IMR-90 (cell line): ENCODE results near the gene HDAC7. TPM values are rescaled to one million over a fixed set of nuclear protein-coding genes. Genes with fewer than 3 reads are reported as not detected.

Experiments used
- ATAC-seq: fragments of 200-7000 bp; cut with Tn5 transposase; 2 replicates; pipeline ENCODE4 v1.9.1; 2020; ENCODE audit warnings: low read depth, mild to moderate bottlenecking, moderate library complexity
- BruUV-seq: library from RNA; stranded (reverse); fragments of 400-500 nt; replicated peaks from 2 replicates; lab custom pipeline; 2021; lab: Mats Ljungman, UMichigan
- CTCF ChIA-PET: fragments of 300-600 bp; formaldehyde crosslinking; extraction: SDS; loops from one replicate; lab custom pipeline; 2021; ENCODE audit warnings: antibody characterized with exemption; lab: Yijun Ruan, JAX
- POLR2A ChIA-PET: fragments of 300-600 bp; sonication (Branson Sonifier 250); formaldehyde crosslinking; loops from one replicate; lab custom pipeline; 2022; ENCODE audit warnings: antibody characterized with exemption; ENCODE audit not compliant: unreplicated experiment; lab: Charles Lee
- DNase-seq: peaks from one replicate; pipeline ENCODE4 v3.0.0; 2013
- H2AFZ ChIP-seq: replicated peaks from 2 replicates; pipeline ENCODE3; 2013; ENCODE audit warnings: low read length, mild to moderate bottlenecking; ENCODE audit not compliant: poor library complexity
- H2AK5ac ChIP-seq: 2 replicates; pipeline ENCODE4 v1.6.1; 2013; ENCODE audit warnings: low read depth, low read length, inconsistent platforms
- H2AK9ac ChIP-seq: replicated peaks from 2 replicates; pipeline ENCODE3; 2013; ENCODE audit warnings: mild to moderate bottlenecking, low read depth, low read length, moderate library complexity; ENCODE audit not compliant: poor library complexity
- H2BK120ac ChIP-seq: 2 replicates; pipeline ENCODE4 v1.6.1; 2013; ENCODE audit warnings: low read depth, low read length, inconsistent platforms
- H2BK15ac ChIP-seq: 3 replicates; pipeline ENCODE4 v1.6.1; 2013; ENCODE audit warnings: low read depth, low read length, inconsistent platforms
- H2BK20ac ChIP-seq: 2 replicates; pipeline ENCODE4 v1.6.1; 2013; ENCODE audit warnings: low read depth, mild to moderate bottlenecking, inconsistent platforms, low read length, moderate library complexity
- H2BK5ac ChIP-seq: 2 replicates; pipeline ENCODE4 v1.6.1; 2013; ENCODE audit warnings: mild to moderate bottlenecking, low read depth, low read length, inconsistent platforms; ENCODE audit not compliant: poor library complexity, severe bottlenecking
- H3K14ac ChIP-seq: replicated peaks from 2 replicates; pipeline ENCODE4 v1.6.1; 2013; ENCODE audit warnings: low read depth, low read length, inconsistent platforms
- H3K18ac ChIP-seq: 2 replicates; pipeline ENCODE4 v1.6.1; 2013; ENCODE audit warnings: low read depth, low read length, control low read depth
- H3K23ac ChIP-seq: 2 replicates; pipeline ENCODE4 v1.6.1; 2013; ENCODE audit warnings: low read depth, low read length, inconsistent platforms
- H3K27ac ChIP-seq: 2 replicates; pipeline ENCODE4 v1.5.1; 2013; ENCODE audit warnings: mild to moderate bottlenecking, control low read depth, low read length; ENCODE audit not compliant: insufficient read depth
- H3K27me3 ChIP-seq: 2 replicates; pipeline ENCODE4 v1.6.1; 2013; ENCODE audit warnings: low read length; ENCODE audit not compliant: control insufficient read depth, insufficient read depth
- H3K36me3 ChIP-seq: 2 replicates; pipeline ENCODE4 v1.6.1; 2013; ENCODE audit warnings: low read length, mixed read lengths; ENCODE audit not compliant: control insufficient read depth, insufficient read depth
- H3K4ac ChIP-seq: 2 replicates; pipeline ENCODE4 v1.6.1; 2013; ENCODE audit warnings: low read depth, low read length, inconsistent platforms
- H3K4me1 ChIP-seq: 2 replicates; pipeline ENCODE4 v1.6.1; 2013; ENCODE audit warnings: low read length, mixed read lengths; ENCODE audit not compliant: control insufficient read depth, insufficient read depth
- H3K4me2 ChIP-seq: 2 replicates; pipeline ENCODE4 v1.6.1; 2013; ENCODE audit warnings: low read depth, mild to moderate bottlenecking, control low read depth, low read length, moderate library complexity
- H3K4me3 ChIP-seq: 2 replicates; pipeline ENCODE4 v1.5.1; 2013; ENCODE audit warnings: low read depth, mild to moderate bottlenecking, control low read depth, low read length, moderate library complexity; ENCODE audit not compliant: insufficient read depth
- H3K56ac ChIP-seq: 2 replicates; pipeline ENCODE4 v1.6.1; 2013; ENCODE audit warnings: low read length, inconsistent platforms; ENCODE audit not compliant: insufficient read depth; ENCODE audit errors: extremely low read depth
- H3K79me1 ChIP-seq, 2 experiments: 2 replicates each; pipeline ENCODE4 v1.6.1; 2013; ENCODE audit warnings: low read length in 2 of 2, inconsistent platforms in 1 of 2, low read depth in 1 of 2
- H3K9ac ChIP-seq: 2 replicates; pipeline ENCODE4 v1.6.1; 2013; ENCODE audit warnings: low read depth, low read length, control low read depth
- H3K9me1 ChIP-seq: 2 replicates; pipeline ENCODE4 v1.6.1; 2013; ENCODE audit warnings: low read length, inconsistent platforms; ENCODE audit not compliant: insufficient read depth
- H3K9me3 ChIP-seq: 2 replicates; pipeline ENCODE4 v1.6.1; 2013; ENCODE audit warnings: low read length; ENCODE audit not compliant: control insufficient read depth, insufficient read depth
- H4K20me1 ChIP-seq: 2 replicates; pipeline ENCODE4 v1.6.1; 2013; ENCODE audit warnings: low read length, inconsistent platforms; ENCODE audit not compliant: insufficient read depth
- H4K5ac ChIP-seq: 2 replicates; pipeline ENCODE4 v1.6.1; 2013; ENCODE audit warnings: mild to moderate bottlenecking, low read depth, low read length, control low read depth
- H4K8ac ChIP-seq, 2 experiments: 2 replicates each; pipeline ENCODE4 v1.6.1; 2013; ENCODE audit warnings: low read depth in 2 of 2, low read length in 2 of 2, control low read depth in 1 of 2, inconsistent platforms in 1 of 2
- H4K91ac ChIP-seq: 2 replicates; pipeline ENCODE4 v1.6.1; 2013; ENCODE audit warnings: low read depth, low read length, inconsistent platforms; ENCODE audit not compliant: insufficient read depth
- MAFK ChIP-seq: IDR thresholded peaks from 2 replicates; pipeline ENCODE4 v1.6.1; 2012; ENCODE audit warnings: low read depth, low read length, improper control_type of control experiment
- POLR2A ChIP-seq: IDR thresholded peaks from 2 replicates; pipeline ENCODE4 v1.6.1; 2012; ENCODE audit warnings: mild to moderate bottlenecking, low read depth, low read length
- RCOR1 ChIP-seq: IDR thresholded peaks from 2 replicates; pipeline ENCODE4 v1.6.1; 2012; ENCODE audit warnings: mild to moderate bottlenecking, low read length, improper control_type of control experiment; ENCODE audit not compliant: insufficient replicate concordance
- SMC3 ChIP-seq: fragments of 150-350 bp; IDR thresholded peaks from 2 replicates; pipeline ENCODE4 v1.6.1; 2016; ENCODE audit warnings: low read depth, mild to moderate bottlenecking, antibody characterized with exemption, low read length, moderate library complexity
- WGBS, 2 experiments: methylation state at CpG; one replicate each; pipeline versions ENCODE4 v1.1.5 to v1.1.7; 2013; ENCODE audit warnings: missing lambda C conversion rate in 2 of 2; ENCODE audit not compliant: insufficient read length in 1 of 2; ENCODE audit errors: extremely low coverage in 2 of 2; 5-methylcytosine and 5-hydroxymethylcytosine counted together
- dilution Hi-C: fragments of 300-500 bp; cut with HindIII; formaldehyde crosslinking; loops from one replicate; pipeline ENCODE4 v1.14.3; 2018; ENCODE audit warnings: low sequenced_read_pairs; ENCODE audit not compliant: unreplicated experiment
- in situ Hi-C: fragments of 300-500 bp; cut with MboI; formaldehyde crosslinking; loops from 3 replicates; pipeline ENCODE4 v1.14.3; 2019; ENCODE audit warnings: low sequenced_read_pairs, inconsistent platforms, mixed read lengths
- intact Hi-C: fragments of 100-400 bp; cut with micrococcal nuclease; formaldehyde crosslinking; loops from 2 replicates; pipeline ENCODE4 v1.10.0; 2022
- polyA plus RNA-seq, 3 experiments: library from polyadenylated mRNA; depleted of rRNA; stranded (reverse); fragments of >200 nt; gene quantifications; 2 replicates each; pipeline ENCODE4 v1.2.3, GENCODE V29; 2012; ENCODE audit warnings: low replicate concordance in 1 of 3
- total RNA-seq: library from RNA; depleted of rRNA; stranded (reverse); fragments of >200 nt; gene quantifications from 2 replicates; pipeline ENCODE4 v1.2.3, GENCODE V29; 2012

Gene HDAC7
- total and polyA plus RNA-seq, 2 of the 4 experiments (the other 2 are of a cell fraction): 10.4 to 64.7 TPM

GRCh38 chr12:47795814-47796411 is 23.8 kb downstream of the HDAC7 start:
- intact Hi-C loops (no loop called here), dilution Hi-C loops (no loop called here), in situ Hi-C loops (no loop called here)
- no peak overlapping the region for H3K9ac ChIP-seq
- H4K5ac ChIP-seq: no peak overlapping the region
- WGBS, 2 experiments: 87% methylated on average over 6 of the region's 22 CpGs; no CpG with 5 or more reads in 1 of the 2 experiments
- H3K27me3 ChIP-seq: no peaks in the 10 kb centered on the region
- no peak overlapping the region for H3K14ac ChIP-seq
- peaks cover 39% of the 10 kb centered on the region for H4K20me1 ChIP-seq
- H2BK5ac ChIP-seq: no peak overlapping the region
- H3K4me3 ChIP-seq: no peak overlapping the region
- DNase-seq: no peak
- H3K36me3 ChIP-seq: peaks cover 68% of the 10 kb centered on the region
- H3K56ac ChIP-seq: no peak overlapping the region
- BruUV-seq: no TSS peak
- H2BK15ac ChIP-seq: no peak overlapping the region
- ATAC-seq: no peak
- no peak overlapping the region for H3K23ac ChIP-seq
- no peak overlapping the region for H2BK20ac ChIP-seq
- ChIA-PET CTCF (no interaction called here), POLR2A (no interaction called here)
- H3K9me1 ChIP-seq: peaks cover 3% of the 10 kb centered on the region; the same call in 1 of the 2 replicates
- H3K4me2 ChIP-seq: no peak overlapping the region
- H4K91ac ChIP-seq: no peak overlapping the region
- H2BK120ac ChIP-seq: no peak overlapping the region
- peaks cover 15 to 43% of the 10 kb centered on the region in 2 experiments for H3K79me1 ChIP-seq
- H2AFZ ChIP-seq: no peak overlapping the region
- peaks cover 5% of the 10 kb centered on the region; the same call in 1 of the 2 replicates for H3K4me1 ChIP-seq
- H3K18ac ChIP-seq: no peak overlapping the region
- TF ChIP-seq SMC3 (no peak), MAFK (no peak), RCOR1 (no peak), POLR2A (no peak)
- no peak overlapping the region for H3K4ac ChIP-seq
- no peak overlapping the region for H2AK5ac ChIP-seq
- no peak overlapping the region for H2AK9ac ChIP-seq
- H4K8ac ChIP-seq: no peak overlapping the region
- no peaks in the 10 kb centered on the region for H3K9me3 ChIP-seq
- H3K27ac ChIP-seq: no peak overlapping the region
